GM12891 (cell line): ENCODE data around the gene PLEK.

Source experiments
- PAX5 ChIP-seq: IDR thresholded peaks from 2 replicates; pipeline ENCODE4 v1.6.1; 2011; ENCODE audit warnings: low read length, moderate library complexity, mild to moderate bottlenecking; ENCODE audit not compliant: insufficient read depth, severe bottlenecking
- POLR2A ChIP-seq: IDR thresholded peaks from 2 replicates; pipeline ENCODE4 v1.6.1; 2011; ENCODE audit warnings: low read depth, low read length, control low read depth
- POLR2AphosphoS5 ChIP-seq: IDR thresholded peaks from 2 replicates; pipeline ENCODE4 v1.6.1; 2011; ENCODE audit warnings: low read depth, low read length, control low read depth
- POU2F2 ChIP-seq: IDR thresholded peaks from 2 replicates; pipeline ENCODE4 v1.6.1; 2011; ENCODE audit warnings: low read depth, mild to moderate bottlenecking, control low read depth, low read length, moderate library complexity
- TAF1 ChIP-seq: IDR thresholded peaks from 2 replicates; pipeline ENCODE4 v1.6.1; 2011; ENCODE audit warnings: low read depth, low read length, control low read depth

DNA sequence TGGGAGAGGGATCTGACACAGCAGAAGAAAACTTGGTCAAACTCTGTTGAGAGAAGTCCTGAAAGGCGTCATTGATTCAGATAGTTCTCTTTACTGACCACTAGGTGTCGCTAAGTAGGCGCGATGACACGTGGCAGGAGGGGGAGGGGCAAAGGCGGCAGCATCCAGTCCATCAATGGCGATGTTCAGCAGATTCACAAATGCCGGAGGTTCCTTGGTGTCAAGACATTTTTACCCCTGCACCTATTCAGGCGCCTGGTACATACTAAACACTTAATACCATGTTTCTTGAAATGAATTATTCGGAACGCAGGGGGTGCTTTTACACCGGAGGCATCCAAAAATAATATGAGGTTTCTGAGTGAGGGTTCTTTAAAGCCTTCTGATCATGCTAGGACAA, 3.0 kb upstream of the PLEK start:
- TF ChIP-seq POU2F2: peak; percentile 69; the same call in 1 of the 2 replicates
- peak; percentile 65 for TF ChIP-seq POLR2A
- peak; percentile 72 for TF ChIP-seq POLR2AphosphoS5
- peak; percentile 80; the same call in 1 of the 2 replicates for TF ChIP-seq TAF1
- TF ChIP-seq PAX5: no peak
